HCT116 (cell line): ENCODE data around the gene SLC7A11. TPM values are rescaled to one million over a fixed set of nuclear protein-coding genes. Genes with fewer than 3 reads are reported as not detected.

Experiments used
- ATAC-seq: fragments of 200-7000 bp; cut with Tn5 transposase; 2 replicates; pipeline ENCODE4 v1.9.1; 2020; ENCODE audit warnings: mild to moderate bottlenecking, moderate library complexity
- BruUV-seq: library from RNA; stranded (reverse); fragments of 400-500 nt; replicated peaks from 2 replicates; lab custom pipeline; 2021; lab: Mats Ljungman, UMichigan
- CTCF ChIA-PET: fragments of 300-600 bp; sonication (Branson Sonifier 250); formaldehyde crosslinking; loops from one replicate; lab custom pipeline; 2021; ENCODE audit warnings: antibody characterized with exemption; lab: Charles Lee
- POLR2A ChIA-PET: fragments of 300-600, 350-600 bp; sonication (Branson Sonifier 250); formaldehyde crosslinking; loops from one replicate; lab custom pipeline; 2021; ENCODE audit warnings: antibody characterized with exemption; lab: Charles Lee
- RAD21 ChIA-PET, 2 experiments: fragments of 300-600 bp; sonication (Branson Sonifier 250); formaldehyde crosslinking; loops; one replicate each; lab custom pipeline; 2023; ENCODE audit warnings: low total read pairs in 2 of 2; ENCODE audit not compliant: uncharacterized antibody in 2 of 2, unreplicated experiment in 2 of 2, low non-redundant PET in 1 of 2; lab: Charles Lee
- DNase-seq: peaks from one replicate; pipeline ENCODE4 v3.0.0-alpha.2; 2010; ENCODE audit warnings: low read depth, low spot score
- H2AFZ ChIP-seq: fragments of 200-600 bp; shearing (Covaris generic), sonication (generic); 2 replicates; pipeline ENCODE4 v1.6.1; 2017; ENCODE audit warnings: low read depth, mixed run types, mixed read lengths, antibody characterized with exemption, low read length; ENCODE audit not compliant: poor library complexity, severe bottlenecking
- H3K27ac ChIP-seq: 2 replicates; pipeline ENCODE4 v1.5.1; 2012; ENCODE audit warnings: low read depth, low read length
- H3K27me3 ChIP-seq: fragments of 200-600 bp; sonication (generic); 2 replicates; pipeline ENCODE4 v1.6.1; 2016; ENCODE audit warnings: mixed run types, low read length, mixed read lengths; ENCODE audit not compliant: insufficient read depth
- H3K36me3 ChIP-seq, 2 experiments: fragments of 200-500 bp in 1 of 2; fragments of 200-600 bp in 1 of 2; sonication (Bioruptor generic) in 1 of 2; sonication (generic) in 1 of 2; 2 replicates each; pipeline versions ENCODE4 v1.5.1 to v1.6.1; 2014 to 2016; ENCODE audit warnings: low read length in 2 of 2, inconsistent platforms in 1 of 2, mixed read lengths in 1 of 2, mixed run types in 1 of 2; ENCODE audit not compliant: insufficient read depth in 2 of 2, control insufficient read depth in 1 of 2
- H3K4me1 ChIP-seq, 2 experiments: fragments of 200-600 bp in 1 of 2; sonication (generic) in 1 of 2; 2 replicates each; pipeline versions ENCODE4 v1.5.1 to v1.6.1; 2012 to 2017; ENCODE audit warnings: low read length in 2 of 2, inconsistent platforms in 1 of 2, mild to moderate bottlenecking in 1 of 2, mixed read lengths in 1 of 2, mixed run types in 1 of 2, moderate library complexity in 1 of 2; ENCODE audit not compliant: insufficient read depth in 2 of 2, control insufficient read depth in 1 of 2
- H3K4me2 ChIP-seq: fragments of 200-600 bp; sonication (generic); 2 replicates; pipeline ENCODE4 v1.6.1; 2017; ENCODE audit warnings: mixed run types, low read length, mixed read lengths
- H3K4me3 ChIP-seq, 2 experiments: fragments of 200-600 bp in 1 of 2; sonication (generic) in 1 of 2; replicated peaks in 1 of 2; 2 replicates each; pipeline ENCODE4 v1.5.1; 2011 to 2016; ENCODE audit warnings: low read length in 2 of 2, control low read depth in 1 of 2, low read depth in 1 of 2, mild to moderate bottlenecking in 1 of 2, mixed read lengths in 1 of 2, mixed run types in 1 of 2
- H3K79me2 ChIP-seq: fragments of 200-600 bp; sonication (generic); 2 replicates; pipeline ENCODE4 v1.6.1; 2017; ENCODE audit warnings: mild to moderate bottlenecking, mixed run types, low read length, moderate library complexity, mixed read lengths; ENCODE audit not compliant: insufficient read depth
- H3K9ac ChIP-seq: fragments of 200-600 bp; sonication (generic); 2 replicates; pipeline ENCODE4 v1.6.1; 2016; ENCODE audit warnings: low read length, mixed read lengths
- H3K9me2 ChIP-seq: fragments of 200-600 bp; sonication (generic), shearing (Covaris generic); 2 replicates; pipeline ENCODE4 v1.6.1; 2017; ENCODE audit warnings: mixed run types, mild to moderate bottlenecking, moderate library complexity; ENCODE audit not compliant: insufficient read depth
- H3K9me3 ChIP-seq, 2 experiments: fragments of 200-500 bp in 1 of 2; fragments of 200-600 bp in 1 of 2; sonication (Bioruptor generic) in 1 of 2; sonication (generic) in 1 of 2; 2 replicates each; pipeline ENCODE4 v1.6.1; 2014 to 2017; ENCODE audit warnings: low read length in 2 of 2, mixed read lengths in 2 of 2, inconsistent platforms in 1 of 2, low read depth in 1 of 2, mild to moderate bottlenecking in 1 of 2, mixed run types in 1 of 2, moderate library complexity in 1 of 2; ENCODE audit not compliant: control insufficient read depth in 1 of 2, insufficient read depth in 1 of 2
- H4K20me1 ChIP-seq: fragments of 200-600 bp; sonication (generic), shearing (Covaris generic); 2 replicates; pipeline ENCODE4 v1.6.1; 2017; ENCODE audit warnings: mixed run types, mild to moderate bottlenecking, moderate library complexity; ENCODE audit not compliant: insufficient read depth
- CTCF ChIP-seq, 3 experiments: fragments of 200-600 bp in 1 of 3; sonication (generic) in 1 of 3; IDR thresholded peaks in 2 of 3; conservative IDR thresholded peaks in 1 of 3; 2 replicates each; pipeline ENCODE4 v1.5.1; 2012 to 2017; ENCODE audit warnings: low read depth in 2 of 3, low read length in 2 of 3, antibody characterized with exemption in 1 of 3, borderline replicate concordance in 1 of 3, control low read depth in 1 of 3, mild to moderate bottlenecking in 1 of 3, mixed read lengths in 1 of 3, mixed run types in 1 of 3, moderate library complexity in 1 of 3; ENCODE audit not compliant: insufficient read depth in 1 of 3
- EGR1 ChIP-seq: IDR thresholded peaks from 2 replicates; pipeline ENCODE4 v1.6.1; 2012; ENCODE audit warnings: low read depth
- EZH2phosphoT487 ChIP-seq: fragments of 200-600 bp; IDR thresholded peaks from 2 replicates; pipeline ENCODE4 v1.6.1; 2018; ENCODE audit warnings: antibody characterized with exemption, borderline replicate concordance
- JUND ChIP-seq: IDR thresholded peaks from 2 replicates; pipeline ENCODE4 v1.6.1; 2012
- POLR2A ChIP-seq: IDR thresholded peaks from 2 replicates; pipeline ENCODE4 v1.7.0; 2011; ENCODE audit warnings: borderline replicate concordance; ENCODE audit not compliant: insufficient read depth, insufficient read length; ENCODE audit errors: extremely low read depth
- REST ChIP-seq: IDR thresholded peaks from 2 replicates; pipeline ENCODE4 v1.6.1; 2012; ENCODE audit warnings: low read depth
- SP1 ChIP-seq: IDR thresholded peaks from 2 replicates; pipeline ENCODE4 v1.6.1; 2012; ENCODE audit warnings: low read depth
- TCF7L2 ChIP-seq: IDR thresholded peaks from 2 replicates; pipeline ENCODE4 v1.7.0; 2011; ENCODE audit warnings: borderline replicate concordance, inconsistent platforms; ENCODE audit not compliant: insufficient read depth, insufficient read length; ENCODE audit errors: extremely low read depth
- YY1 ChIP-seq: IDR thresholded peaks from 2 replicates; pipeline ENCODE4 v1.6.1; 2011; ENCODE audit warnings: low read length, low read depth, moderate library complexity, mild to moderate bottlenecking; ENCODE audit not compliant: insufficient replicate concordance; ENCODE audit errors: extremely low read depth
- intact Hi-C: fragments of 100-400 bp; cut with micrococcal nuclease; formaldehyde crosslinking; loops from 2 replicates; pipeline ENCODE4 v1.10.0; 2022
- total RNA-seq: library from RNA; stranded (reverse); gene quantifications from one replicate; pipeline ENCODE4 v1.2.1, GENCODE V29; 2021; ENCODE audit not compliant: unreplicated experiment

SLC7A11 gene
- total RNA-seq, 1 experiment from 2014 or later = 45.8 TPM

- no peak overlapping the region for H3K27ac ChIP-seq
- intact Hi-C loops = no loop called here
These were observed 7.9 kb downstream of the SLC7A11 start for GRCh38 chr4:138234248-138234647.

GRCh38 chr4:138233313-138234034 lies 8.7 kb downstream of the SLC7A11 start:
- H4K20me1 ChIP-seq = no peaks in the 10 kb centered on the region
- ChIA-PET RAD21 (no interaction called here), POLR2A (no interaction called here), CTCF (interaction anchor here (1.1 kb wide), 1 partner anchor 322 kb away, joined by 3 read pairs; no protein-coding TSS in a partner anchor)
- intact Hi-C loops = no loop called here
- no peak for DNase-seq
- no peaks in the 10 kb centered on the region for H3K9me2 ChIP-seq
- H3K27ac ChIP-seq = no peak overlapping the region
- no peak for ATAC-seq
- no peaks in the 10 kb centered on the region for H3K27me3 ChIP-seq
- H2AFZ ChIP-seq = no peak overlapping the region
- peaks cover 2 to 17% of the 10 kb centered on the region in 2 experiments; a peak in 3 of 4 replicates for H3K4me1 ChIP-seq
- no peak overlapping the region for H3K4me2 ChIP-seq
- H3K9me3 ChIP-seq = no peaks in the 10 kb centered on the region
- peaks cover 1% of the 10 kb centered on the region for H3K79me2 ChIP-seq
- no peak overlapping the region for H3K9ac ChIP-seq
- TF ChIP-seq POLR2A = no peak
- no peak for TF ChIP-seq CTCF (IDR thresholded peaks at IDR 0.05 in 2 of 3, conservative IDR thresholded peaks at IDR 0.05 in 1 of 3; ENCODE audit: borderline replicate concordance in 1 of 3, insufficient read depth in 1 of 3, low read depth in 2 of 3, low read length in 2 of 3)
- no peak for TF ChIP-seq YY1
- TF ChIP-seq EGR1 = no peak
- TF ChIP-seq REST = no peak
- TF ChIP-seq SP1 = no peak
- H3K36me3 ChIP-seq = no peaks in the 10 kb centered on the region
- BruUV-seq = no TSS peak
- H3K4me3 ChIP-seq = no peak overlapping the region

More at GRCh38 chr4:138234248-138234647, 7.9 kb downstream of the SLC7A11 start:
- Histone ChIP-seq H3K79me2 (peaks cover 6% of the 10 kb centered on the region), H3K9me2 (no peaks in the 10 kb centered on the region), H2AFZ (no peak overlapping the region), H3K27me3 (no peaks in the 10 kb centered on the region), H3K9me3 (no peaks in the 10 kb centered on the region), H3K4me1 (peaks cover 2 to 17% of the 10 kb centered on the region in 2 experiments; a peak in 3 of 4 replicates), H4K20me1 (no peaks in the 10 kb centered on the region)
- BruUV-seq = no TSS peak
- no peak for ATAC-seq
- TF ChIP-seq TCF7L2 (no peak), EZH2phosphoT487 (no peak), SP1 (no peak), JUND (no peak)
- TF ChIP-seq, all 23 proteins: peak for 0
- no peak for DNase-seq
- no peaks in the 10 kb centered on the region for H3K36me3 ChIP-seq
- ChIA-PET POLR2A (no interaction called here), RAD21 (no interaction called here), CTCF (interaction anchor here (1.1 kb wide), 1 partner anchor 322 kb away, joined by 3 read pairs; no protein-coding TSS in a partner anchor)
- H3K9ac ChIP-seq = no peak overlapping the region
- H3K4me2 ChIP-seq = no peak overlapping the region
- no peak overlapping the region for H3K4me3 ChIP-seq
